Central memory CD4-positive, alpha-beta T cell (primary cell): ENCODE measurements around the gene MOCS1.

Experiments used
- DNase-seq: peaks from one replicate; pipeline ENCODE4 v3.0.0; 2022

MOCS1 gene

DNA sequence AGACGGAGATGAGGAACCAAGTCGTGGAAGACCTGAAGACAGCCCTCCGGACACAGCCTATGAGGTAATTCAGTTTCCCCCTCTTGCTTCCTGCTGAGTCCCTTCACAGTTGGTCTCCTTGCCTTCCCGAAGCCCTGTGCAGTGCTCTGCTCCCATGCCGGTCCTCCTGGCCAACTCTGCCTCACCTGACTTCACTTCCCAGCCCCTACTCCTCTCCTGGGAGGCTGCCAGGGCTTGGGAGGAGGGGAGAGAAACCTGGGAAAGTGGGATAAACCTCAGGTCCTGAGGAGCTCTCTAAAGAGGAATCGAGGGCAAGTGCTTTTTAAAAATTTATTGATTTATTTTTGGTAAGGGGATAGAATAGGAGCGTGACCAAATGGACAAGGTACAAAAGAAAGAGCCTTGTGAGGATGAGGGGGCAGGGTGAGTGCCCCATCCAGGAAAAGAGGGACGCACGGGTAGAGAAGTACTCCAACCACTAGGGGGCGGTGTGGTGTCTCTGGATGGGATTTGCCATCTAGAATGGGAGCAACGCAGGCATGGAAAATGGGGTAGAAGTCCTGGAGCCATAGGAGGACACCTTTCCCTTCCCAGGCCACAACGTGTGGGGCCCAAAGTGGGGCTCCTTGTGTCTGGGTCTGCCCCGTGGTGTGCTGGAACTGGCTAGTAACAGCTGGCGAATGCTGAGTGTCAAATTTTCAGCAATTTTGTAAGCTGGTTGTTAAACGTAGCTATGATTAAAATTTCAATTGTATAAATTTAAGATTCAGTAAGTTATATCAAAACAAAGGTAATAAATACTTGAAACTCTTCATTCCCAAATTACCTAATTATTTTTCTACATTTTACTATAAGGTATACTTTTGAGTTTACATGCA, 69.0 kb downstream of the MOCS1 start:
- peak; percentile 5 for DNase-seq

DNA sequence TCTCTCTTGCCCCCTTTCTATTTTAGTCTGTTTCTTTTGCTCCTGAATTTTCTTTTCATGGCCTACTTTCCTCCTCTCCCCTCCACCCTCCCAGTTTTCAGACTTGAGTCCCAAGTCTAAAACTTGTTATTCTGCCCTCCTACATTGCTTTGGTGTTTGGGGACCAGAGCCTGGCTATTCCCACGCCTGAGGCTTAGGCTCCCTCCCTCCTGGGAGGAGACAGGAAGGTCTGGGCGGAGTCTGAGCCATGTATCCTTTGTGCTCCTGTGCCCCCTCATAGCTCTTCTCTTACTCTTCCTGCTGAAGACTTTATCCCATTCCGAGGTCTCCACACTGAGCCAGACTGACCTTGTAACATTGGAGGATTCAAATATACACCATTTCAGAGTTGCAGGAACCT, 72.6 kb downstream of the MOCS1 start:
- DNase-seq = no peak

DNA sequence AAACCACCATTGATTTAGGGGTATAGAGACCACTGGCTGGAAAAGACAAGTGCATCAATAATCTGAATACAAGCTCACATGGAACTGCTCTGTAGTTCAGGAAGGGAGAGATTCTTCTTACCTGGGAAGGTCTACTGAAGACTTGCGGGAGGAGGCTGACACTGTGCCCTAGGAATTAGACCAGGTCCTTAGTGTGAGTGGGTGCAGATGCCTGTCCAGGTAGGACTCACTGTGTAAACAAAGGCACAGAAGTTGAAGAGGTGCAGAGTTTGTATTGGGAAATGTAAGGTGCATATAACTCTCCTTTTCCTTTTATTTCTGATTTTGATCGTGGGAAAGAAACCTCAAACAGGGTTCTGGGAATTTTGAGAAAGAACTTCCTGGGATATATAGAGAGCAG, 75.2 kb downstream of the MOCS1 start:
- DNase-seq = no peak

DNA sequence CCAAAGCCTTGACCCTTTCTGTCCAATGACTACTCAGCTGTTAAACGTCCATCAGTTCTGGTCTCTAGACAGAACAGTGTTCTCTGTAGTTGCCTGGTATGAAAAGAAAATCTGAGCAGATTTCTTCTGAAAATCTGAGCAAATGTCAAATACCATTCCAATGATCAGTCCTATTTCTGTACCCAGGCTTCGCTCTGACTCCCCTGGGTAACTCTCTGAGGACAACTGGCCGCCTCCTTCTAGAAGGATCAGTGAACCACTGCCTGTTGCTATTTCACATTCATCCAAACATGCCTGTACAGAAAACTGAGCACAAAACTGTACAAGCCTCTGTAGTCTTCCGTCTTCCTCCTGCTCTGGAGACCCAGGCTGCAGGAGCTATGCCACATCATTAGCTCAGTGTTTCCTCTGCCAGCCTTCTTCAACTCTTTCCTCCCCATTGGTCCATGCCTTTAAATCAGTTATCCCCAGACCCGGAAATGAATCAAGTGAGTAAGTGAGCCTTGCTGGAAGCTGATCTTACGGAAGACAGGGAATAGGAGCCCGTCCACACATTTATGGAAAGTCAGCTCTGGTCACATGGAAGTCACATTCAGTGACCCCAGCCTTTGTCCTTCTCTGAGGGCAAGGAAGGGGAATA, 78.8 kb downstream of the MOCS1 start:
- no peak for DNase-seq
